DMS153 (cell line): ENCODE results near the gene ATP1B3.
"Not testable (repeated sequence)": the region's sequence is repeated elsewhere in the genome, so short reads cannot be mapped to it uniquely, and the experiment has no call there.

ENCODE experiments used
- DNase-seq: peaks from one replicate; lab custom pipeline; 2025; lab: John Stamatoyannopoulos, UW

Gene ATP1B3

GRCh38 chr3:141945726-141946485, 69.5 kb downstream of the ATP1B3 start:
- DNase-seq = no peak

- DNase-seq = no peak
Observed at GRCh38 chr3:141949399-141949798, 73.0 kb downstream of the ATP1B3 start.

- no peak for DNase-seq
Observed at GRCh38 chr3:141949972-141950371, 73.5 kb downstream of the ATP1B3 start.

DNA sequence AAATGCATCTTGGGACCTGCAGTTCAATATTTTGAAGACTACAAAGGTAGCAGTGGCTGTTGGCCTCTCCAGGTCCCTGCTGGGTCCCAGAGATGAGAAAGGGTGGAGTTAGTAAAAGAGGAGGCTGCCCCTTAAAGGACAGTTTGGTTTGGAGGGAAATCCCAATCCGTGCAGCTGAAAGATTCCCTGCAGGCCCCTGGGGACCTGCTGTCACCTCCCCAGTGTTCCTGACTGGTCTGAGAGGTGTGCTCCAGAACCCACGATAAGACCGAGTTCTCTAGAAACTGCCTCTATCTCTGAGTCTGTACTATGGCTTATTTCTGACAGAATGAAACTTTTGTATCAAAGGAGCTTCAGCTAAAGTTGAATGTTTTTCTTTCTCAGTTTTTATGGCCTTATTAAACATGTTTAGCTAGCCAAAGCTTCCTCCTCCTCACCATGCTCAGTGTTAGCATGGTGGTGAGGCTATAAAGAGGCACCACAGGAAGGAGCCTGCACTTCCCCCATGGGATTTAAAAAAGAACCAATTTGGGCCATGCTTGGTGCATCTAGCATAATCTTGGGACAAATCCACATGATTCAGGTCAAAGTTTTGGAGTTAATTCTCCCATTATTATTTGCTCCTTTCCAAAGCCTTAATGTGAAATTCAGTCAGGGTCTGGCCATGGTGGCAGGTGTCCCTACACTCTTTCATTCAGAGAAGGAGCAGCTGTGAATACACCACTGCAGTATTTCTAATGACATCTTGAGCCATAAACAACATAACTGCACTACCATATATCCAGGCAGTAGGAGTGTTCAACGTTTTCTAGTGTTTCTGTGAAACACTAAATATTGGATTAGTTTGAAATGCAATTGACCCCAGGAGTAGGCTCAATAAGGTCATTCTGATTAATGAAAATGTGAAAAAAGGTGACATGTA, 74.4 kb downstream of the ATP1B3 start:
- no peak for DNase-seq

DNA sequence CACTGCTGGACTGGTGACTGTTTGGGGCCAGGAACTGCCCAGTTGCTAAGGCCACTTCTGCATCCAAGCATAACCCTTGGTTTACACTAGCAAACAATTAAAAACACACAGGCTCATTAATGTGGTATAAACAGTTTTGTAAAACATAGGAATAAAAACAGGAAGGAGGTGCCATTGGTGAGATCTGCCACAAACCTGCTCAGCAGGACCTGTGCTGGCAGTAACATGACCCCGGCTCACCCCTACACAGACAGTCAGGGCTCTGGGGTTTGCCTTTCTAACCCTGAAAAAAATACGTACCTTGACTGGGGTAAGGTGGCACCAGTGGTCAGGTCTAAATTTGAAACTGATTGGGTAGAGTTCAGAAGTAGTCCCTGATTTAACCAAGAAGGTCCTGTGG, 76.2 kb downstream of the ATP1B3 start:
- no peak for DNase-seq

- no peak for DNase-seq
Observed at GRCh38 chr3:141955175-141955574, 78.7 kb downstream of the ATP1B3 start.

DNA sequence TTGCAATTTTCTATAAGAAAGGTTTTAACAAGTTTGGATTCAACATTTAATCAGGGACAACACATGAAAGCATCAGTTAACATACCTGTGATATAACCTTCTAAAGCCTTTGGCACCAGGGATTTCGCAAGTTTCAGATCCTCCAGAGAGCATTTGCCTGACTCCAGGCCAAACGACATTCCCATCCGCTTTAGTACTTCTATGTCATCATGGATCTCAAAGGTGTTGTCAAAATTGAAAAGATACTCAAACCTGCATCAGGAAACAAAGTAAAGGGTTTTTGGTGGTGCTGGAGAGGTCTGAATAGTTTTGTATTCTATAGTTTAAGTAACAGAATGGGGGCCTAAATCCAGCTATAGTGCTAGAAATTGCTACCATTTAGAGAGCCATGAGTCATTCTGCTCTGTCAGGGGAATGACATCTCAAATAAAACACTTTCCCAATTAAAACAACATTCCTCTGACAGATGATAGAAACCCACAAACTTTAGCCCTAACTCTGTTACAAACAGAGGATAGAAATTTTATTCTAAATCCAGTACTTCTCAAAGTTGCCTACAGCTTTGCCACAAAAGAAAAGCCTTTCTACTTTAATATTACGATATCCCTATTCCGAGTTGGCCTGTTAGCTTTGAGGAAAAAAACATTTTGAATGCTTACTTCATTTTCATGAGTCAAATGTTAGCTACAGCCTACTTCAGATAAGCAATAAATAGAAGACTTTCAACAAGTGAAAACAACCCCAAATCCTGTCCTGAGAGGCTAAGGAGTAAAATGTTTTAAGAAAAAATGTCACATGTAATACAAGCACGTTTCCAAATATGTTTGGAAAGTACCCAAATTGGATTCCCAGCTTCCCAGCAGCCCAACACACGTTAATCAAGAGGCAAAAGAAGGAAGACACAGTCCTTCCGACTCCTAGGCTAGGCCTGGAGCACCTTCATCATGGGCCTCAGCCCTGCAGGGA, 83.4 kb downstream of the ATP1B3 start:
- no peak for DNase-seq

- DNase-seq = no peak
Observed at GRCh38 chr3:141960731-141961130, 84.3 kb downstream of the ATP1B3 start.

DNA sequence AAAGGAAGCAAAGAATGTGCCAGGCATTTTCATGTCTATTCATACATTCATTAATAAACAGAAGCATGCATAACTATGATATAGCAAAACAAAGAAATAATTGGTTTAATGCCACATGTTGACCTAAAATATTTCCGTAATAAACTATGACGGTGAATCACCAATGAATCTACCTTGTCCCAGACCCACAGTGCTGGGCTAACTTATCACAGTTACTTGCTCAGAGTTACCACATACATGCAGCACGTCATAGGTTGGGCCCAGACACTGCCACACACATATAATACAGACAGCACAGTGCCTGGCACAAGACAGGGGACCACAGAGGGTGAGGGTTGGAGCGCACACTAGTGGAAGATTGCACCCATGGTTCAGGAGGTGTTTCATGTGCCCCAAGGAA, 86.9 kb downstream of the ATP1B3 start:
- no peak for DNase-seq

GRCh38 chr3:141965471-141965870, 89.0 kb downstream of the ATP1B3 start:
- no peak for DNase-seq

GRCh38 chr3:141969711-141970110, 93.3 kb downstream of the ATP1B3 start:
- DNase-seq = no peak

GRCh38 chr3:141971571-141971970, 95.1 kb downstream of the ATP1B3 start:
- DNase-seq = no peak

DNA sequence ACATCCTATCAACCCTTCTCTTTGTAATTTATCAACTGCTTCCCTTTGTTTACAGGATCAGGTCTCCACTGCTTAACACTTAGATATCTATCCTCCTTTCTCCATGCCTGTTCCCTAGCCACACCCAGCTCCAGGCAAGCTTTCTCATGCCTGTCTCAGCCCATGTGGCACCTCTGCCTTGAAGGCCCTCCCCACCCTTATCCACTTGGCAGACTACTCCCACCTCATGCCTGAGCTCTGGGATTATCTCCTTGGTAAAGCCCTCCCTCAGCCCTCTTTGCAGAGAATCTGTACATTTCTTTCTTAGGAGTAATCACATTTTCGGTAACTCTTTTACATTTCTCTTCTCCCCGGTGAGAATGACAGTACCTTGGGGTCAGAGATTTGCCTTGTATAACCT, 96.0 kb downstream of the ATP1B3 start:
- no peak for DNase-seq

GRCh38 chr3:141974777-141975176, 98.3 kb downstream of the ATP1B3 start:
- DNase-seq = not testable (repeated sequence)
